ENCODE results near the gene FXN. TPM values are rescaled to one million over a fixed set of nuclear protein-coding genes. Genes with fewer than 3 reads are reported as not detected.

FXN gene
- total RNA-seq, 1 donor, result 2.2 TPM

DNA sequence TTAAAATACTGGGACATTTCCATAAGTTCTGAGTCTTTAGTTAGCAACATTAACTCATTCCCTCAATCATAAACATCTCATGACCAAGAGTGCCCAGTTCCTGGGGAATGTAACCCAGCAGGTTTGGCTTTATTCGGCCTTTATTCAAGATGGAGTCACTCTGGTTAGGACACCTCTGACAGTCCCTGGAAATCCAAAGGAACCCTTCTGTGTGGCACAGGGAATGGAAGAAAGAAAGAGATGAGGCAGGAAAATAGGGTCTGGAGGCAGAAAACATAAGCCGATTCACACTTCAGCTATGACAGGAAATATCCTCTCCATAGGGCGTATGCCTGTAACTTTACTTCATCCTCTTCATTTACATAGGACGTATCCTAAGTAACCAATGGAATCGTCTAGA lies 53.5 kb downstream of the FXN start:
- Histone ChIP-seq H3K4me1 (ENCODE audit: insufficient read depth, low read length) (peaks cover 2% of the 10 kb centered on the region), H3K79me2 (ENCODE audit: insufficient read depth, low read length) (no peaks in the 10 kb centered on the region), H3K9me3 (ENCODE audit: low read depth, low read length) (no peaks in the 10 kb centered on the region), H3K4me3 (ENCODE audit: insufficient read depth, low read length) (no peak overlapping the region), H4K20me1 (ENCODE audit: insufficient read depth, low read length) (no peaks in the 10 kb centered on the region), H3K27me3 (ENCODE audit: insufficient read depth, low read length) (no peaks in the 10 kb centered on the region), H3K27ac (ENCODE audit: low read depth, low read length) (no peak overlapping the region), H3K36me3 (ENCODE audit: insufficient read depth, low read length) (no peaks in the 10 kb centered on the region), H3K4me2 (ENCODE audit: insufficient read depth, low read length) (no peak overlapping the region), H2AFZ (ENCODE audit: low read length) (no peak overlapping the region)
- TF ChIP-seq, protein P1, sequence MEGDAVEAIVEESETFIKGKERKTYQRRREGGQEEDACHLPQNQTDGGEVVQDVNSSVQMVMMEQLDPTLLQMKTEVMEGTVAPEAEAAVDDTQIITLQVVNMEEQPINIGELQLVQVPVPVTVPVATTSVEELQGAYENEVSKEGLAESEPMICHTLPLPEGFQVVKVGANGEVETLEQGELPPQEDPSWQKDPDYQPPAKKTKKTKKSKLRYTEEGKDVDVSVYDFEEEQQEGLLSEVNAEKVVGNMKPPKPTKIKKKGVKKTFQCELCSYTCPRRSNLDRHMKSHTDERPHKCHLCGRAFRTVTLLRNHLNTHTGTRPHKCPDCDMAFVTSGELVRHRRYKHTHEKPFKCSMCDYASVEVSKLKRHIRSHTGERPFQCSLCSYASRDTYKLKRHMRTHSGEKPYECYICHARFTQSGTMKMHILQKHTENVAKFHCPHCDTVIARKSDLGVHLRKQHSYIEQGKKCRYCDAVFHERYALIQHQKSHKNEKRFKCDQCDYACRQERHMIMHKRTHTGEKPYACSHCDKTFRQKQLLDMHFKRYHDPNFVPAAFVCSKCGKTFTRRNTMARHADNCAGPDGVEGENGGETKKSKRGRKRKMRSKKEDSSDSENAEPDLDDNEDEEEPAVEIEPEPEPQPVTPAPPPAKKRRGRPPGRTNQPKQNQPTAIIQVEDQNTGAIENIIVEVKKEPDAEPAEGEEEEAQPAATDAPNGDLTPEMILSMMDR (IDR thresholded peaks at IDR 0.05; ENCODE audit: extremely low read depth, low read depth, low read length), result no peak
- DNase-seq (ENCODE audit: insufficient read length, low spot score, missing footprints), result no peak

DNA sequence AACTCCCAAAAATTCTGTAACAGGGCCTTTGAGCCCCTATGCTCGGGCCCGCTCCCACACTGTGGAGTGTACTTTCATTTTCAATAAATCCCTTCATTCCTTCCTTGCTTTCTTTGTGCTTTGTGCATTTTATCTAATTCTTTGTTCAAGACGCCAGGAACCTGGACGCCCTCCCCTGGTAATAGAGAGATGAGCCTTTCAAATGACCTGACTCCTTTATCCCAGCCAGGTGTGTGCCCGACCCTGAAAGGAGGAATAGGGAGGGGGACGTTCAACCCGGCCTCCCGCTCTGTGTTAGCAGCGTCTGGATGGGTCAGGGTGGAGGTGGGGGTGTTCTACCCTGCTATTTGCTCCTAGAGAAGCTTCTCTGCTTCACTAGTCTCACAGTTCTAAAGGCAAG lies 53.9 kb downstream of the FXN start:
- H2AFZ ChIP-seq (ENCODE audit: low read length), result no peak overlapping the region
- DNase-seq (ENCODE audit: insufficient read length, low spot score, missing footprints), result no peak
- no peak overlapping the region for H3K4me2 ChIP-seq (ENCODE audit: insufficient read depth, low read length)
- TF ChIP-seq, protein P1 (IDR thresholded peaks at IDR 0.05; ENCODE audit: extremely low read depth, low read depth, low read length), result no peak
- H3K4me1 ChIP-seq (ENCODE audit: insufficient read depth, low read length), result peaks cover 2% of the 10 kb centered on the region
- no peak overlapping the region for H3K4me3 ChIP-seq (ENCODE audit: insufficient read depth, low read length)
- no peaks in the 10 kb centered on the region for H3K36me3 ChIP-seq (ENCODE audit: insufficient read depth, low read length)
- no peaks in the 10 kb centered on the region for H3K27me3 ChIP-seq (ENCODE audit: insufficient read depth, low read length)
- no peaks in the 10 kb centered on the region for H3K9me3 ChIP-seq (ENCODE audit: low read depth, low read length)
- H3K79me2 ChIP-seq (ENCODE audit: insufficient read depth, low read length), result no peaks in the 10 kb centered on the region
- H4K20me1 ChIP-seq (ENCODE audit: insufficient read depth, low read length), result no peaks in the 10 kb centered on the region
- H3K27ac ChIP-seq (ENCODE audit: low read depth, low read length), result no peak overlapping the region

GRCh38 chr9:69090140-69090750 lies 54.7 kb downstream of the FXN start:
- no peaks in the 10 kb centered on the region for H3K27me3 ChIP-seq (ENCODE audit: insufficient read depth, low read length)
- TF ChIP-seq, protein P1 (IDR thresholded peaks at IDR 0.05; ENCODE audit: extremely low read depth, low read depth, low read length), result no peak
- H3K9me3 ChIP-seq (ENCODE audit: low read depth, low read length), result no peaks in the 10 kb centered on the region
- H3K4me2 ChIP-seq (ENCODE audit: insufficient read depth, low read length), result no peak overlapping the region
- no peak for DNase-seq (ENCODE audit: insufficient read length, low spot score, missing footprints)
- no peak overlapping the region for H2AFZ ChIP-seq (ENCODE audit: low read length)
- H3K27ac ChIP-seq (ENCODE audit: low read depth, low read length), result no peak overlapping the region
- no peaks in the 10 kb centered on the region for H3K79me2 ChIP-seq (ENCODE audit: insufficient read depth, low read length)
- no peak overlapping the region for H3K4me3 ChIP-seq (ENCODE audit: insufficient read depth, low read length)
- no peaks in the 10 kb centered on the region for H3K36me3 ChIP-seq (ENCODE audit: insufficient read depth, low read length)
- H4K20me1 ChIP-seq (ENCODE audit: insufficient read depth, low read length), result no peaks in the 10 kb centered on the region
- H3K4me1 ChIP-seq (ENCODE audit: insufficient read depth, low read length), result peaks cover 2% of the 10 kb centered on the region

DNA sequence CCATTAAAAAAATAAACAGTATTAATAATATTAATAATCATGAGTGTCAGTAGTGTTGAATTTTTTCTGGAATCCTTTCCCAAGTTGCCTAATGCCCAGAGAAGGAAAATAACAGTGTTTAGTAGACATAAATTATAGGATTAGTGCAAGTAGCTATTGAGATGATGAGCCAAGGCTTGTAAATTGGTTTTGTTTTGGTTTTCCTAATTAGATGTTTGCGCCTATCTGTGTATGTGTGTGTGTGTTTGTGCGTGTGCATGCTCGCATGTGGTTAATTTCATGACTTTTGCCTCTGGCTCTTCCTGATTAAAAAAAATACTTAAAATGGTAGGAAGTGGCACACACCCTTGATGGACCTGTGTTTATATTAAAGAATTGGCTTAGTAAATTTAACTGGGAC lies 55.4 kb downstream of the FXN start:
- H3K4me2 ChIP-seq (ENCODE audit: insufficient read depth, low read length), result no peak overlapping the region
- no peak overlapping the region for H3K27ac ChIP-seq (ENCODE audit: low read depth, low read length)
- no peak overlapping the region for H3K4me3 ChIP-seq (ENCODE audit: insufficient read depth, low read length)
- TF ChIP-seq, protein P1 (IDR thresholded peaks at IDR 0.05; ENCODE audit: extremely low read depth, low read depth, low read length), result no peak
- no peaks in the 10 kb centered on the region for H4K20me1 ChIP-seq (ENCODE audit: insufficient read depth, low read length)
- no peaks in the 10 kb centered on the region for H3K36me3 ChIP-seq (ENCODE audit: insufficient read depth, low read length)
- H2AFZ ChIP-seq (ENCODE audit: low read length), result no peak overlapping the region
- DNase-seq (ENCODE audit: insufficient read length, low spot score, missing footprints), result no peak
- H3K9me3 ChIP-seq (ENCODE audit: low read depth, low read length), result no peaks in the 10 kb centered on the region
- no peaks in the 10 kb centered on the region for H3K79me2 ChIP-seq (ENCODE audit: insufficient read depth, low read length)
- no peaks in the 10 kb centered on the region for H3K27me3 ChIP-seq (ENCODE audit: insufficient read depth, low read length)
- peaks cover 2% of the 10 kb centered on the region for H3K4me1 ChIP-seq (ENCODE audit: insufficient read depth, low read length)
